Measurements from ENCODE around the gene LCNL1. TPM values are rescaled to one million over a fixed set of nuclear protein-coding genes. Genes with fewer than 3 reads are reported as not detected.

The LCNL1 gene
- total RNA-seq, 1 experiment from 2014 or later = not detected

DNA sequence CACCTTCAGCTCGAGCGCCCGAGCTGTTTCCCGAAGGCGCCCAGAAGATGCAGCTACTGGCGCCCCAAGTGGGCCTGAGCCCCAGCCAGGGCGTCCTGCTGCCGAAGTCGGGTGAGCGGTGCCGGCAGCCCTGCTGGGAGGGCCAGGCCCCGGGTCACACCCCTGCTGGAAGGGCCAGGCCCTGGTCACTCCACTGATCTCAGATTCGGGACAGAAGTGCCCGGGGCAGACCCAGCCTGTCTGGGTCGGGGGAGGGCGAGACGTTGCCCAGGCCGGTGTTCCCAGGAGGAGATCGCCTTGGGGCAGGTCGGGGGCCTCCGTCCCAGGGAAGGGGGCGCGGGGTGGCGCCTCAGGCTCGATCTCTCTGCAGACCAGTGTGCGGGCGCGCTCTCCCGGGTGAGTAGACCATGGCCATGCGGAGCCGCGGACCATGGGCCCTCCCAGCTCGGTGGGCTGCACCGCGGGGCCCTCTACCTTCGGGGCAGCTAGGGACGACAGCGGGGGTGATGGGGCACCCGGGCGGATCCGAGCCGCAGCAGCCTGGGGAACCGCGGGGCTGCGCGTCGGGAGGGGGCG lies 2.3 kb downstream of the LCNL1 start:
- intact Hi-C loops (cut with micrococcal nuclease; ENCODE audit: unreplicated experiment) = no loop called here
- Histone ChIP-seq H3K27ac (ENCODE audit: low read depth, low read length, poor library complexity, severe bottlenecking) (no peak overlapping the region), H3K4me1 (ENCODE audit: insufficient read depth, low read length, poor library complexity, severe bottlenecking) (no peaks in the 10 kb centered on the region), H3K9me3 (ENCODE audit: low read depth, low read length, poor library complexity, severe bottlenecking) (no peaks in the 10 kb centered on the region), H3K27me3 (replicated peaks; ENCODE audit: insufficient read depth, low read depth, low read length, poor library complexity) (no peaks in the 10 kb centered on the region), H3K4me3 (ENCODE audit: low read depth, low read length, poor library complexity, severe bottlenecking) (no peak overlapping the region), H3K36me3 (ENCODE audit: insufficient read depth, low read length, poor library complexity, severe bottlenecking) (no peaks in the 10 kb centered on the region)
- BruUV-seq (replicated peaks) = no TSS peak
- no peak for DNase-seq (ENCODE audit: low spot score)
- CTCF ChIA-PET = no interaction called here
- TF ChIP-seq, protein P1, sequence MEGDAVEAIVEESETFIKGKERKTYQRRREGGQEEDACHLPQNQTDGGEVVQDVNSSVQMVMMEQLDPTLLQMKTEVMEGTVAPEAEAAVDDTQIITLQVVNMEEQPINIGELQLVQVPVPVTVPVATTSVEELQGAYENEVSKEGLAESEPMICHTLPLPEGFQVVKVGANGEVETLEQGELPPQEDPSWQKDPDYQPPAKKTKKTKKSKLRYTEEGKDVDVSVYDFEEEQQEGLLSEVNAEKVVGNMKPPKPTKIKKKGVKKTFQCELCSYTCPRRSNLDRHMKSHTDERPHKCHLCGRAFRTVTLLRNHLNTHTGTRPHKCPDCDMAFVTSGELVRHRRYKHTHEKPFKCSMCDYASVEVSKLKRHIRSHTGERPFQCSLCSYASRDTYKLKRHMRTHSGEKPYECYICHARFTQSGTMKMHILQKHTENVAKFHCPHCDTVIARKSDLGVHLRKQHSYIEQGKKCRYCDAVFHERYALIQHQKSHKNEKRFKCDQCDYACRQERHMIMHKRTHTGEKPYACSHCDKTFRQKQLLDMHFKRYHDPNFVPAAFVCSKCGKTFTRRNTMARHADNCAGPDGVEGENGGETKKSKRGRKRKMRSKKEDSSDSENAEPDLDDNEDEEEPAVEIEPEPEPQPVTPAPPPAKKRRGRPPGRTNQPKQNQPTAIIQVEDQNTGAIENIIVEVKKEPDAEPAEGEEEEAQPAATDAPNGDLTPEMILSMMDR (conservative IDR thresholded peaks at IDR 0.05; ENCODE audit: low read depth, low read length) = no peak
- POLR2A ChIA-PET (ENCODE audit: low non-redundant PET) = no interaction called here

DNA sequence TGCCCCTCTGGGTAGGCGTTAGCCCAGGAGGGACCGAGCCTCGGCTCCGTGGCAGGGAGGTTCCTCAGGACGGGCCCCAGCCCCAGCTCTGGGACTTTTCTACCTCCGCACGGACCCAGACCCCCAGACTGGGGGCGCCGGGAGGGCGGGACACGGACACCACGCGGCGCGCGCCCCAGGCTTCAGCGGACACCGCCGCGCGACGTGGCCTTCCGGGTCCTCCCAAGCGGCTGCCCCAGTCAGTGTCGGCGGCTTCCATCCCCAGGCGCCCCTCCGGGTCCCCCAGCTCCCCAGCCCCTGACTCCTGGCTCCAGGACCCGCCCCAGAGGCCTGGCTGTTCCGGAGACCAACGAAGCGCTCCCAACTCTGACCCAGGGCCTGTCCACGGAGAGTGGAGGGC lies 3.1 kb downstream of the LCNL1 start:
- no peak for DNase-seq (ENCODE audit: low spot score)
- no peaks in the 10 kb centered on the region for H3K4me1 ChIP-seq (ENCODE audit: insufficient read depth, low read length, poor library complexity, severe bottlenecking)
- intact Hi-C loops (cut with micrococcal nuclease; ENCODE audit: unreplicated experiment) = no loop called here
- ChIA-PET POLR2A (ENCODE audit: low non-redundant PET) (no interaction called here), CTCF (no interaction called here)
- BruUV-seq (replicated peaks) = no TSS peak
- H3K27ac ChIP-seq (ENCODE audit: low read depth, low read length, poor library complexity, severe bottlenecking) = no peak overlapping the region
- no peaks in the 10 kb centered on the region for H3K27me3 ChIP-seq (replicated peaks; ENCODE audit: insufficient read depth, low read depth, low read length, poor library complexity)
- no peaks in the 10 kb centered on the region for H3K36me3 ChIP-seq (ENCODE audit: insufficient read depth, low read length, poor library complexity, severe bottlenecking)
- H3K9me3 ChIP-seq (ENCODE audit: low read depth, low read length, poor library complexity, severe bottlenecking) = no peaks in the 10 kb centered on the region
- no peak overlapping the region for H3K4me3 ChIP-seq (ENCODE audit: low read depth, low read length, poor library complexity, severe bottlenecking)
- TF ChIP-seq EZH2 (IDR thresholded peaks at IDR 0.05; ENCODE audit: borderline replicate concordance, low read depth, low read length, poor library complexity, severe bottlenecking) = no peak
- TF ChIP-seq, protein P1 (conservative IDR thresholded peaks at IDR 0.05; ENCODE audit: low read depth, low read length) = no peak

DNA sequence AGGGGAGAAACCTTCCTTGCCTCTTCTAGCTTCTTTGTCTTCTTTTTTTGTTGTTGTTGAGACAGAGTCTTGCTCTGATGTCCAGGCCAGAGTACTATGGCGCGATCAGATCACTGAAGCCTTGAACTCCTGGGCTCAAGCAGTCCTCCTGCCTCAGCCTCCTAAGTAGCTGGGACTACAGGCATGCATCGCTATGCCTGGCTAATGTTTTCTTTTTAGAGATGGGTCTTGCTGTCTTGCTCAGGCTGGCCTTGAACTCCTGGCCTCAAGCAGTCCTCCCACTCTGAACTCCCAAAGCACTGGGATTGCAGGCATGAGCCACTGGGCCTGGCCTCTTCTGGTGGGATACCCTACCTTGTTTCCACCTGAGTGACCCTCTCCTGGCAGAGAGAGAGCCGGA lies 6.1 kb downstream of the LCNL1 start:
- H3K9me3 ChIP-seq (ENCODE audit: low read depth, low read length, poor library complexity, severe bottlenecking) = no peaks in the 10 kb centered on the region
- ChIA-PET CTCF (no interaction called here), POLR2A (ENCODE audit: low non-redundant PET) (no interaction called here)
- no peak overlapping the region for H3K27ac ChIP-seq (ENCODE audit: low read depth, low read length, poor library complexity, severe bottlenecking)
- BruUV-seq (replicated peaks) = no TSS peak
- intact Hi-C loops (cut with micrococcal nuclease; ENCODE audit: unreplicated experiment) = no loop called here
- no peak for TF ChIP-seq EZH2 (IDR thresholded peaks at IDR 0.05; ENCODE audit: borderline replicate concordance, low read depth, low read length, poor library complexity, severe bottlenecking)
- TF ChIP-seq, protein P1 (conservative IDR thresholded peaks at IDR 0.05; ENCODE audit: low read depth, low read length) = no peak
- H3K4me3 ChIP-seq (ENCODE audit: low read depth, low read length, poor library complexity, severe bottlenecking) = no peak overlapping the region
- no peak for DNase-seq (ENCODE audit: low spot score)
- peaks cover 11% of the 10 kb centered on the region for H3K4me1 ChIP-seq (ENCODE audit: insufficient read depth, low read length, poor library complexity, severe bottlenecking)
- no peaks in the 10 kb centered on the region for H3K27me3 ChIP-seq (replicated peaks; ENCODE audit: insufficient read depth, low read depth, low read length, poor library complexity)
- peaks cover 6% of the 10 kb centered on the region for H3K36me3 ChIP-seq (ENCODE audit: insufficient read depth, low read length, poor library complexity, severe bottlenecking)

Measured in A673 (cell line).